Hepatocyte (in vitro differentiated cells): ENCODE measurements around the gene MAGI1.

Experiments
- EZH2 ChIP-seq: fragments of 200-600 bp; sonication (generic); IDR thresholded peaks from 2 replicates; pipeline ENCODE4 v1.6.1; 2016; ENCODE audit warnings: antibody characterized with exemption, mild to moderate bottlenecking, borderline replicate concordance
- EZH2phosphoT487 ChIP-seq: fragments of 200-600 bp; sonication (generic); IDR thresholded peaks from one replicate; pipeline ENCODE4 v1.6.1; 2018; ENCODE audit warnings: antibody characterized with exemption, mild to moderate bottlenecking, low read depth, moderate library complexity; ENCODE audit not compliant: unreplicated experiment, severe bottlenecking
- TF ChIP-seq, protein P1 (sequence below): fragments of 200-600 bp; sonication (generic); IDR thresholded peaks from 2 replicates; pipeline ENCODE4 v1.5.1; 2016; ENCODE audit warnings: antibody characterized with exemption, mild to moderate bottlenecking; ENCODE audit not compliant: poor library complexity

DNA sequence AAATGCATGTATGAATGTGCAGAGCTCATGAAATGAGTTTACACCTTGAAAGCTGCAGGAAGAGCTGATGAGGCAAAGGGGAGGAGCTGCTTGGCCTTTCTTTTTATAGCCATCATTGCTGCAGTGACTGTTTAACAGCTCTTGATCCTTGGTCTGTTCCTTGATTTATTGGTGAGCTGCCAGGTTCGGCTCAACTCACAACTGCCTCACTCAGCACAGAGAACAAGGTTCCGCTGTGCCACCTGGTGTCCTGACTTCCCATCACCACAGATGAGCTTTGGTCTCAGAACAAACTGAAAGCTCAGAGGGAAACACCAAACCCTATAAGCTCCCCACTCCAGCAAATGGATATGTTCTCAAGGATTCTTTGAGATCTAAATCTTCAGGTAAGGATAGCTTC lies 626.1 kb downstream of the MAGI1 start:
- TF ChIP-seq, protein P1, sequence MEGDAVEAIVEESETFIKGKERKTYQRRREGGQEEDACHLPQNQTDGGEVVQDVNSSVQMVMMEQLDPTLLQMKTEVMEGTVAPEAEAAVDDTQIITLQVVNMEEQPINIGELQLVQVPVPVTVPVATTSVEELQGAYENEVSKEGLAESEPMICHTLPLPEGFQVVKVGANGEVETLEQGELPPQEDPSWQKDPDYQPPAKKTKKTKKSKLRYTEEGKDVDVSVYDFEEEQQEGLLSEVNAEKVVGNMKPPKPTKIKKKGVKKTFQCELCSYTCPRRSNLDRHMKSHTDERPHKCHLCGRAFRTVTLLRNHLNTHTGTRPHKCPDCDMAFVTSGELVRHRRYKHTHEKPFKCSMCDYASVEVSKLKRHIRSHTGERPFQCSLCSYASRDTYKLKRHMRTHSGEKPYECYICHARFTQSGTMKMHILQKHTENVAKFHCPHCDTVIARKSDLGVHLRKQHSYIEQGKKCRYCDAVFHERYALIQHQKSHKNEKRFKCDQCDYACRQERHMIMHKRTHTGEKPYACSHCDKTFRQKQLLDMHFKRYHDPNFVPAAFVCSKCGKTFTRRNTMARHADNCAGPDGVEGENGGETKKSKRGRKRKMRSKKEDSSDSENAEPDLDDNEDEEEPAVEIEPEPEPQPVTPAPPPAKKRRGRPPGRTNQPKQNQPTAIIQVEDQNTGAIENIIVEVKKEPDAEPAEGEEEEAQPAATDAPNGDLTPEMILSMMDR, result peak; percentile 57
- TF ChIP-seq EZH2 (no peak), EZH2phosphoT487 (no peak)
